ENCODE data around the gene DTNB. TPM values are rescaled to one million over a fixed set of nuclear protein-coding genes. Genes with fewer than 3 reads are reported as not detected.
A peak's percentile ranks its signal among the peaks of the same experiment; 100 is the strongest.

DTNB gene
- polyA plus RNA-seq, 1 of the 3 experiments (the other 2 are of a cell fraction) = 15.3 TPM

DNA sequence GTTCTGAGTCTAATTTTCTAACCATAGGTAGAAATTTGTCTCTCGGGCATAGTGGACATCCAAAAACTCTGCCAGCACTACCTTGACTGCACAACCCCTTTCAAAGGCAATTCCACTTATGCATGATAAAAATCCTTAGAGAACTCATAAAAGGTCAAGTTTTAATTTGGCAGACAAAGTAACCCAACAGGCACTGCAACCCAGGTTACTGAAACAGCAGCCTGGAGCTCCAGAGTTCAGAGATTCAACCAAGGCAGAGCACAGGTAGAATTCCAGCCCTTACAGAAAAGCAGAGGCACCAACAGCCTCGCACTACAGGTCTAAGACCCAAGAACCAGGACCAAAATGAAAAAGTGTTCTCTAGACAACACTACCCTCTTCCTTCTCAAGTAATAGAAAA is 1.8 kb downstream of the DTNB start:
- Histone ChIP-seq H3K36me3 (replicated peaks in 1 of 2; ENCODE audit: control insufficient read depth in 1 of 2, insufficient read depth in 2 of 2, low read length in 1 of 2) (no peaks in the 10 kb centered on the region), H4K20me1 (ENCODE audit: insufficient read depth) (peaks cover 4% of the 10 kb centered on the region; the same call in 1 of the 2 replicates), H3K27me3 (ENCODE audit: insufficient read depth) (no peaks in the 10 kb centered on the region), H3K4me3 (ENCODE audit: low read depth in 2 of 2, low read length in 1 of 2) (peak overlapping the region in 1 of 2 experiments; percentile 86; a peak in 1 of 4 replicates), H2AFZ (ENCODE audit: low read depth) (no peak overlapping the region), H3K9ac (no peak overlapping the region), H3F3A (replicated peaks; ENCODE audit: insufficient read depth) (peaks cover 23% of the 10 kb centered on the region), H3K79me2 (ENCODE audit: insufficient read depth) (peaks cover 29% of the 10 kb centered on the region), H3K4me1 (ENCODE audit: control insufficient read depth in 1 of 2, insufficient read depth in 2 of 2, low read depth in 1 of 2, low read length in 1 of 2) (peaks cover 9 to 17% of the 10 kb centered on the region in 2 experiments; a peak in 3 of 4 replicates), H3K9me3 (no peaks in the 10 kb centered on the region), H3K4me2 (peak overlapping the region; percentile 94), H3K9me2 (no peaks in the 10 kb centered on the region), H3K27ac (ENCODE audit: low read depth in 2 of 2, low read length in 1 of 2) (no peak overlapping the region)
- no peak for DNase-seq
- 97% methylated on average over 2 of the region's 2 CpGs for WGBS (ENCODE audit: low lambda C conversion rate)
- ChIA-PET CTCF (interaction anchor here (1.0 to 6.6 kb wide), 8 partner anchors 7 to 106 kb away, joined by 3 to 58 read pairs (median 4); no protein-coding TSS in a partner anchor), POLR2A (interaction anchor here (0.6 kb wide), 1 partner anchor 523 kb away, joined by 3 read pairs; no protein-coding TSS in a partner anchor)
- TF ChIP-seq REST (IDR thresholded peaks at IDR 0.05; ENCODE audit: low read depth, low read length) = no peak

GRCh38 chr2:25669520-25669919 is 3.9 kb downstream of the DTNB start:
- no peak for TF ChIP-seq TEAD4 (IDR thresholded peaks at IDR 0.05; ENCODE audit: borderline replicate concordance, insufficient read depth)
- TF ChIP-seq JUND (IDR thresholded peaks at IDR 0.05) = no peak
- no peak for TF ChIP-seq RFX5 (IDR thresholded peaks at IDR 0.05; ENCODE audit: low read length)
- TF ChIP-seq MXI1 (IDR thresholded peaks at IDR 0.05; ENCODE audit: low read depth, low read length) = no peak
- no peak for TF ChIP-seq FOSL2 (IDR thresholded peaks at IDR 0.05; ENCODE audit: borderline replicate concordance, low read depth)
- no peak for TF ChIP-seq MEF2A (IDR thresholded peaks at IDR 0.05; ENCODE audit: borderline replicate concordance, low read depth)
- no peak for TF ChIP-seq IRF3 (IDR thresholded peaks at IDR 0.05; ENCODE audit: low read depth, low read length)
- TF ChIP-seq GATA2 (CRISPR knock-in tag; IDR thresholded peaks at IDR 0.05) = no peak
- TF ChIP-seq FOXM1 (IDR thresholded peaks at IDR 0.05; ENCODE audit: low read depth) = no peak
- no peak for TF ChIP-seq RCOR1 (IDR thresholded peaks at IDR 0.05; ENCODE audit: low read length)
- no peak for TF ChIP-seq YY1 (IDR thresholded peaks at IDR 0.05; ENCODE audit: low read depth)
- no peak for TF ChIP-seq NRF1 (IDR thresholded peaks at IDR 0.05; ENCODE audit: low read depth, low read length)
- TF ChIP-seq RXRA (IDR thresholded peaks at IDR 0.05; ENCODE audit: borderline replicate concordance, low read depth) = no peak
- TF ChIP-seq, protein P1, sequence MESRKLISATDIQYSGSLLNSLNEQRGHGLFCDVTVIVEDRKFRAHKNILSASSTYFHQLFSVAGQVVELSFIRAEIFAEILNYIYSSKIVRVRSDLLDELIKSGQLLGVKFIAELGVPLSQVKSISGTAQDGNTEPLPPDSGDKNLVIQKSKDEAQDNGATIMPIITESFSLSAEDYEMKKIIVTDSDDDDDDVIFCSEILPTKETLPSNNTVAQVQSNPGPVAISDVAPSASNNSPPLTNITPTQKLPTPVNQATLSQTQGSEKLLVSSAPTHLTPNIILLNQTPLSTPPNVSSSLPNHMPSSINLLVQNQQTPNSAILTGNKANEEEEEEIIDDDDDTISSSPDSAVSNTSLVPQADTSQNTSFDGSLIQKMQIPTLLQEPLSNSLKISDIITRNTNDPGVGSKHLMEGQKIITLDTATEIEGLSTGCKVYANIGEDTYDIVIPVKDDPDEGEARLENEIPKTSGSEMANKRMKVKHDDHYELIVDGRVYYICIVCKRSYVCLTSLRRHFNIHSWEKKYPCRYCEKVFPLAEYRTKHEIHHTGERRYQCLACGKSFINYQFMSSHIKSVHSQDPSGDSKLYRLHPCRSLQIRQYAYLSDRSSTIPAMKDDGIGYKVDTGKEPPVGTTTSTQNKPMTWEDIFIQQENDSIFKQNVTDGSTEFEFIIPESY (IDR thresholded peaks at IDR 0.05; ENCODE audit: borderline replicate concordance, low read depth) = no peak
- no peak for TF ChIP-seq RAD21 (IDR thresholded peaks at IDR 0.05; ENCODE audit: low read length)
- no peak for TF ChIP-seq USF1 (IDR thresholded peaks at IDR 0.05; ENCODE audit: borderline replicate concordance, low read depth)
- TF ChIP-seq USF2 (IDR thresholded peaks at IDR 0.05; ENCODE audit: borderline replicate concordance, low read depth, low read length) = no peak
- no peak for TF ChIP-seq SMC3 (IDR thresholded peaks at IDR 0.05; ENCODE audit: low read depth, low read length)
- no peak for TF ChIP-seq NFIC (IDR thresholded peaks at IDR 0.05; ENCODE audit: borderline replicate concordance)
- Histone ChIP-seq H3K27me3 (ENCODE audit: insufficient read depth) (no peaks in the 10 kb centered on the region), H4K20me1 (ENCODE audit: insufficient read depth) (peaks cover 4% of the 10 kb centered on the region; the same call in 1 of the 2 replicates), H3K9me2 (no peaks in the 10 kb centered on the region), H3K4me3 (ENCODE audit: low read depth in 2 of 2, low read length in 1 of 2) (no peak overlapping the region), H3K4me1 (ENCODE audit: control insufficient read depth in 1 of 2, insufficient read depth in 2 of 2, low read depth in 1 of 2, low read length in 1 of 2) (peaks cover 9 to 18% of the 10 kb centered on the region in 2 experiments; a peak in 3 of 4 replicates), H3F3A (replicated peaks; ENCODE audit: insufficient read depth) (peaks cover 25% of the 10 kb centered on the region), H3K9me3 (no peaks in the 10 kb centered on the region), H3K4me2 (no peak overlapping the region), H3K27ac (ENCODE audit: low read depth in 2 of 2, low read length in 1 of 2) (no peak overlapping the region), H3K9ac (no peak overlapping the region), H3K79me2 (ENCODE audit: insufficient read depth) (peaks cover 32% of the 10 kb centered on the region), H3K36me3 (replicated peaks in 1 of 2; ENCODE audit: control insufficient read depth in 1 of 2, insufficient read depth in 2 of 2, low read length in 1 of 2) (no peaks in the 10 kb centered on the region), H2AFZ (ENCODE audit: low read depth) (no peak overlapping the region)
- DNase-seq = no peak
- CTCF ChIA-PET = no interaction called here
- WGBS (ENCODE audit: low lambda C conversion rate) = 91% methylated on average over 7 of the region's 7 CpGs
- POLR2A ChIA-PET = no interaction called here

Data from SK-N-SH (cell line).